Measurements from ENCODE around the gene SPTB. TPM values are rescaled to one million over a fixed set of nuclear protein-coding genes. Genes with fewer than 3 reads are reported as not detected.

SPTB gene
- total RNA-seq, 1 donor from 2014 or later = under 0.01 TPM

DNA sequence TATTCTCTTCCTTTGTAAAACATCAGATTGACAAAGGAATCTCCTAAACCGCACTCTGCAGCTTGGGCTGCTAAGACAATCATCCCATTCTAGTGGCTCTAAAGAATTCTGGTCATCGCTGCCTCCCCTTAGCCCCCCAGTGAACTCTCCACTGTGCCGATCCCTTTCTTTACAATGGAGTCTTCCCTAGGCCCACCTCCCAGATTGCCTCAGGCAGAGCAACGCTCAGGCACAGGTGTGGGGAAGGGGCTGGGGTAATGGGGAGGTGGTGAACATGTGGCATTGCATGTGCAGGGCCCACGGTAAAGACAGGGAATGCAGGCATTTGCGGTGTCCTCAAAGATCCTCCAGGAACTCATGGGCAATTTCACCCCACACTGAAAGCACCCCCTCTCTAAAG, 89.2 kb downstream of the SPTB start:
- DNase-seq (ENCODE audit: low read depth in 2 of 2) = no peak

DNA sequence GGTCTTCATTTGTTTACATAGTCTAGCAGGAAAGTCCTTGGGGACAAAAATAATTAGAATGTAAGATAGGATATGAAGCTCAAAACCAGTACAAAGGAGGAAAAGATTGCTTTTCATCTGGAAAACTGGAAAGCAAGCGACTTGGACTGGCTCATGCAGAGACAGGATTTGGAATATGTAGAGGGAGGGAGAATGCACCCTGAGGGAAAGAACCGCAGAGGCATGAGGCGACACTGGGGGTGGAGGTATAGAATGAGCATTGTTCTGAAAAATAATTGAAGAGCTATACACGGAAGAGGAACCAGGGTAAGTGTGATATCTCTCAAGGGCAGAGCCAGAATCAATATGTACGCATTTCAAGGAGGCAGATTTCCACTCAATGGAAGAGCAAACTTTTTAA, 90.0 kb downstream of the SPTB start:
- no peak for DNase-seq (ENCODE audit: low read depth in 2 of 2)

DNA sequence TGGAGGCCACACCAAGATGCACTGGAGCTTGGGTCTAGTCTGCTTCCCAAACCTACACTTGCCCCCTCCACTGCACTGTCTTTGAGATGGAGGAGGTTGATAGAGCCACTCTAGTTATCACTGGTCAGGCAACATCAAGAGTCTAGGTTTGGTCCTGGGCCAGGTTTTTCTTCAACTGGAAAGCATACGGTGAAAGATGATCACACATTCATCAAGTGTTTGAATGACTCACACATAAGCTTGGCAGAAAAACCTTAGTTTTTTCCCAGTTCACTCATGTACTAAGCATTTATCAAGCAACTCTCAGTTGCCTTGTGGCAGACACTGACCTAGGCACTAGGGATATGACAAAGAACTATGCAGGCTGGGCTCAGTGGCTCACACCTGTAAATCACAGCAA, 91.0 kb downstream of the SPTB start:
- DNase-seq (ENCODE audit: low read depth in 2 of 2) = peak; percentile 77 to 86

DNA sequence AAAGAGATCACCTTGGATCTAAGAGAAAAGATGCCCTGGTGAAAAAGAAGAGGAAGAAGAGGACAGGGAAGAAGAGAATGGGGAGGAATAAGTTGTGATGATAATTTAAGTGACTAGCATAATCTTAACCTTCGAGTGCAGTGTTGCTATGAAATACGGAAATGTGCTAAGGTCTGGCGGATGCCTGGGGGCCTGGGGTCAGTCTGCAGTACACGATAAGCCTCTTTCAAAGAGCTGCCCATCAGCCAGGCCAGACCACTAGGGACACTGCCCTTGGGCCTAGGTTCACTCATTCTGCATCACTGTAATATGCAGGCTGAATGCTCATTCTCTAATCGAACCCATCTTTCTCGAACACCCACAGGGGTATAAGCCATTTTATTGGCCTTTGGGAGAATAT, 92.1 kb downstream of the SPTB start:
- DNase-seq (ENCODE audit: low read depth in 2 of 2) = peak; percentile 60 to 76

DNA sequence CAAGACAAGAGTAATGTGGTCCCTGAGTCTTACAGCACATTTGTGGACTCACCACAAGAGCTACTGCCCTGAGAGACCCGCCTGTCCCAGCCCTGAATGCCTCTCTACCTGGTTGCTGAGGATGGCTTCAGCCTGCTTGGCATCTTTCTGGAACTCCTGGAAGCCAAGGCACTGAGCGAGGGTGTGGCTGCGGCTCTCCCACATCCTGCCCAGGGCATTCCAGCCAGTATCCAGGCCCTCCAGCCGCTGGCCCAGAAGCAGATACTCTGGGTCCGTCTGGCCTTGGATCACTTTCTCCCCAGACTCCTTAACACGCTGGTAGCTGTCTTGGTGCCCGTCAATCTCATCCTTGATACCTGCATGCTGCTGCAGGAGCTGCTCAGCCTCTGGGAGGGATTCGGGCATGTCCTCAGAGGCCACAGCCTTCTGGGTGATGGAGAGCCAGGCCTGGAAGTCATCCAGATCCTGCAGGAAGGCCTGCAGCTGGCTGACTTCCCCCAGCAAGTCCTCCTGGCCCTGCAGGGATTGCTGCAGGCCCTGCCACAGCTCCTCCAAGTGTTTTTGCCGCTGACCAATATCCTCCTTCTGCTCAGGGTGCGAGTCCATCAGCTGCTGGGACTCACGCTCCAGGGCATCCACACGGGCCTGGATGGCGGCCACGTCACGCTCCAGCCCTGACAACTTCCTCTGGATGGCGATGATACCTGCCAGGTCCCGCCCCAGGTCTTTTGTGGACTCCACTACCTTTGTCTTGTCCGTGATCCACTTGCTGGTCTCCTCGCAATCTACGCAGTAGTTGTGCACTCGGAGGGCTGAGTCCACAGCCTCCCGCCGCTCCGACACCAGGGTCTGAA, 93.2 kb downstream of the SPTB start:
- peak; percentile 28 to 66 for DNase-seq (ENCODE audit: low read depth in 2 of 2)

DNA sequence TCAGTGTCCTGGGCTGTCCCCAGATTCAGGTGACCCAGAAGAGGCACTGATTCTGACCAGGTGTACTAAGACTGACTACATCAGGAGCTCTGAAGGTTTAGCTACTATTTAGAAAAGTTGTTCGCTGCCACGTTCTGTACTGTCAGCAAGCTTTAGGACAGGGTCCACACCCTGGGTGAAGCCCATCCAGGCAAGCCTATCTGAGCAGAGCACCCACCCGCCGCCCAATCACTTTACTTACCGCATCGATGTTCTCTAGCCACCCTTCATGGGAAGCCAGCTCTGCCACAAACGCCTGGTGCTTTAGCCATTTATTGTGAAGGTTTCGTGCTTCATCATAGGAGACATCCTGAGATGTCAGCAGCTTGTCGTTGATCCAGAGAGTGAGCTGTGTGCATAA, 95.7 kb downstream of the SPTB start:
- DNase-seq (ENCODE audit: low read depth in 2 of 2) = no peak

DNA sequence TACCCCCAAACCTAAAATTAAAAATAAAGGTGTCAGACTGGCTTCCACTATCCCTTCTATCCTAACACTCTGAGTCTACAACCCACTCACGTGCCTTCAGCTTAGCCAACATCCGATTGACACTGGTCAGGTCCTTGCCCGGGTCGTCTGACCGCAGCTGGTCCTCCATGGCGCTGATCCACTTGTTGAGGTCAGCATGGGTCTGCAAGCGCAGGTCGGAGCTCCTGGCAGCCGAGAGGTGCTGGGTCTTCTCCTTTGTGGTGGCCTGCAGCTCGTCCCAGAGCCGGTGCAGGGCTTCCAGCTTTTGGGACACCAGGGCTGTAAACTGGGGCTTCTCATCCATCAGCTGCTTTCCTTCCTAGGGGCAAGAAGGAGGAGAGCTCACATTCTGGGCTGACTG, 97.5 kb downstream of the SPTB start:
- DNase-seq (ENCODE audit: low read depth in 2 of 2) = no peak

DNA sequence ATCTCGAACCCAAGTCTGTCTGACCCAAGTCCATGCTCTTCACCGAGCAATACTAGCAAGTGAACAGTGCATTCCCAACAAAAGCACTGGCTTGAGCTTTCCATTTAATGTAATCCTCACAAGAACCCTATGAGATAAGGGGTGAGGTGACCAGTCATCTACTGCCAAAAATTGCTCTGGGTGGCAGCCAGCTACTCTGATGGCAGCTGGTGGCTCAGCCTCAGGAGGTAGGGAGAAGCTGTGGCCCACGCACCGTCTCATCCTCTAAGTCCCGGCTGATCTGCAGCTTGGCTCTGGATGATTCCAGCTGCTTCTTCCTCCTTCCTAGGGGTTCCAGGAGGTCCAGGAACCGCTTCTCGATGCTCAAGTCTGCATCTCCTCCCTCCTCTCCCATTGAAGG, 100.2 kb downstream of the SPTB start:
- no peak for DNase-seq (ENCODE audit: low read depth in 2 of 2)

DNA sequence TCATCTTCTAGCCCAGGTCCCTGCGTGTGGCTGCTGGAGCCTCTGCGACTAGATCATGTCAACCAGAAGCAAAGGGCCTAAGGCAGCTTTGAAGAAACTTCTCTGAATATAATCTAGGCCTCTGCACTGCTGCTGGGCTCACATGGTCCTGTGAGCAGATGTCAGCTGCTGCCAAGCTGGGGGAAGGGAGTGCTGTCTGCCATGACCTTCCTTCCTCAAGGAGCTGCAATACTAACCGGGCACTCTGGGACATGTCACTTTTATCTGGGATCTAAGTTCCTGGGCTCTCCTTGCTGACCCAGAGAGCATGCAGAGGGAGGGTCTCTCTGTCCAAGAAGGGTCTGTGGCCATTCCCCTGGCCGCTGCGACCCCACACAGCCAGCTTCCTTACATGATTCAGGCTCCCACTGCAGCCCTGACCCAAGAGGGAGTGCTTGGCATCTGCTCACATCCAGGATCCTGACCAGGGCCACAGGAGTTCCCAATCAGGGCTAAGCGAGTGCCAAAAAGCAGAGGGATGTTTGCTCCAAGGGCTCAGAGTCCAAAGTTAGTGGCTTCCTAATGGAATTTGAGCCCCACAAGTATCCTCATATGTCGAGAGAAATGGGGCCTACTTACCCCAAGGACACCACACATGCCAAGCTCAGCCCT, 101.5 kb downstream of the SPTB start:
- no peak for DNase-seq (ENCODE audit: low read depth in 2 of 2)

DNA sequence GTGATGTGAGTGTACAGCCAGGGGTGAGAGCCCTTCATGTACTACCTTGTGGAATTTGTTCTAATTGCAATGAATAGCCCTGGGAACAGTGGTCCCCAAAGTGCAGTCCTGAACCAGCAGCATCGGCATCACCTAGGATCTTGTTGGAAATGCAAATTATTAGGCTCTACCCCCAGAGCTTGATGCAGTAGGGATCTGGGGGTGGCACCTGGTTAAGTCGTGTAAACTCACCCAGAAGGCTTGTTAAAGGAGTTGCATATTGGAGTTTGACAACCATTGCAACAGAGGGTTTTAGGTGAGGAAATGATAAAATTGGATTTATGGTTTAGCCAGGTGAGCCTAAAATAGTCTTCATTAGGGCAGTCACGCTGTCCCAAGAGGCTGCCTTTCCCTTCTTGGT, 102.2 kb downstream of the SPTB start:
- DNase-seq (ENCODE audit: low read depth in 2 of 2) = no peak

DNA sequence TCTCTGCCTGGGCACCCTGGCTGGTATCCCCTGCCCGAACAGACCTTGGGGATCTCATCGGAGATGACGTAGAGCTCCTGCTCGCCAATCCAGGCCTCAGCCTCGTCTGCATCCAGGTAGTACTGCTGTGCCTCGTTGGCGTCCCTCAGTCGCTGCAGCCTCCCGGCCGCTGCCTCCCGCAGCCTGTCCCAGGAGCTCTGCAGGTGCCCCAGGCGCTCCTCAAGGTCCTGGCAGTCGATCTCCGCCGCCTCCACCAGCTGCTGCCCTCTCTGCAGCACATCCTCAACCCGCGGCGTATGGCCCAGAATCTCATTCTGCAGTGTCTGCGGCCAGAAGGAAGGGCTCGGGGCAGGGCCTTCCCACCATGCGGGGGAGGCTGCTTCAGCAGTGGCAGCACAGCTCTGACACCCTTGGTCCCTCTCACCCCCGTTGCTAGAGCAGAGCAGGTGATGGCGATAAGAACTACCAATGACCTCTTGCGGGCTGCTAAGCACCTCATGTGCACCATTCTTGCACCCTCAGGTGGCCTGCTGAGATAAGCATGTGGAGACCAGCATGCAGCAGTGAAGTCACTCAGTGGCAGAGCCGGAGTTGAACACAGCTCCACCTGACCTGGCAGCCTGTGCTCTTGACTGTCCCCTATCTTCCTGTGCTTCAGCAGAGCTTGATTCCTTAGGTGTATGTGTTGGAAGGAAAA, 104.5 kb downstream of the SPTB start:
- no peak for DNase-seq (ENCODE audit: low read depth in 2 of 2)

DNA sequence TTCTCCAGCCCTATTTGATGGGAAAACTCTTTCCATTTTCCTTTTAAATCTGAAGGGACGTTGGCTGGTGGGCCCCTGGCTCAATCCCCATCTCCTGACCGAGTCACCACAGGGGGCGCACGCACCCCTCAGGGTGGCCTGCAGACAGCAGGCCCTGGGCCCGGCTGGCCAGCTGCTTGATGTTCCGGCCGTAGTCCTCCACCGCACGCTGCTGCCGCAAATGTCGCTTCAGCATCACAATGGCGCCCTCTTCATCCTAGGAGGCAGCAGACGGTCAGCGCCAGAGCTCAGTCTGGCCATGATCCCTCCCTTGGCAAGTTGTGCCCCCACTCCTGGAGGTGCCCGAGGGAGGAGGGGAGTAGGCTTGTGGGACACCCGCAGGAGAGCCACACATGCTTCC, 105.4 kb downstream of the SPTB start:
- DNase-seq (ENCODE audit: low read depth in 2 of 2) = no peak

DNA sequence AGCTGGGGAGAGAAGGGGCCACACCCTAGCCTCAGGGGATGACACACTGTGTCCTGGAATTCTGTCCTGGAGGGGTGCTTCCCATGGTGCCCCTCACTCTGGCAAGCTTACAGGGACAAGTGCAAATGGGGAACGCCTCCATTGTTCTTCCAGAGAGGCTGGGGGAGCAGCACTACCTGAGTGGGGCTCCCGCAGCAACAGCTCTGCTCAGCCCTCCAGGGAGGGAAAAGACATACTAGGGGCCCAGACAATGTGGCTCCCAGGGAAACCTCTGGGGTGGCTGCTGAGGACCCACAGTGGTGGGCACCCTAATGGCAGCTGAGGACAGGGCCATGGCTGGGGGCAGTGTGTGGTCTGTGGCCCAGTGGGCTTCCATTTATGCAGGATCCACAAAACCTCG, 106.1 kb downstream of the SPTB start:
- no peak for DNase-seq (ENCODE audit: low read depth in 2 of 2)

DNA sequence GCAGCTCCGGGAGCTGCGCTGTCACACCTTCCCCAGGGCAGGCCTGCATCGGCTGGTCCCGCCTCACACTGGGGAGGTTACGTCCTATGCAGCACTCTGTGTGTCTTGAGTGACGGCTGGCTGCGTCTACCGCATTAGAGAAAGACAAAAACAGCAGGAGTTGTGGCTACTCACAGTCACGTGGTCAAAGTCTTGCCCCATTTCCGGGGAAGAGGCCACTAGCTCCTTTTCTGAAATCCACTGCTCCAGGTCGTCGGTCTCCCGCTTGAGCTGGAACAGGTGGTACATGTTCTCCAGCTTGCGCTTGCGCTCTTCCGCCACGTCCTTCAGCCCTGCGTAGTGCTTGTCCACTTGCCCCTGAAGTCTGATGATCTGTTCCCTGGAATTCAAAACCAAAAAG, 106.7 kb downstream of the SPTB start:
- DNase-seq (ENCODE audit: low read depth in 2 of 2) = no peak

DNA sequence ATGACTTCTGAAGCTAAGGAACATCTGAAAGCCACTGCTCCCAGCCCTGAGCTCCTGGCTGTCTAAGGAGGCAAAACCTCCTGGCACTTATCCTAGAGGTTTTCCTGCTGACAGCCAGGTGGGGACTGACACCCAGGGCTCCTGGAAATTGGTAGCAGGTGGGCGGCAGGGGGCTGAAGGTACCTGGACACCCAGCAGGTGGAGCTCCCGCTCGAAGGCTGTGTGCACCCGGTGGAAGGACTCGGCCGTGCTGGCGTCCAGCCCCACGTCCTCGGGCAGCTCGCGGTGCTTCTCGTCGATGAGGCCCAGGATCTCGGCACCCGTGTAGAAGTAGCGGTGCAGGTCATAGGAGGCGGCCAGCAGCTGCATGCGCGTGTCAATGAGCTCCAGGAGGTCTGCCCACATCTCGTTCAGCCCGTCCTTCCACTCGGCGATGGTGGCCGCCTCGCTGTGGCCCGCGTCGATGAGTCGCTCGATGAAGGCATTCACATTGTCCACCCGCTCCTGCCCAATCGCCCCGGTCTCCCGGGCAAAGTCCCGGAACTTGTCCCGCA, 107.2 kb downstream of the SPTB start:
- no peak for DNase-seq (ENCODE audit: low read depth in 2 of 2)

DNA sequence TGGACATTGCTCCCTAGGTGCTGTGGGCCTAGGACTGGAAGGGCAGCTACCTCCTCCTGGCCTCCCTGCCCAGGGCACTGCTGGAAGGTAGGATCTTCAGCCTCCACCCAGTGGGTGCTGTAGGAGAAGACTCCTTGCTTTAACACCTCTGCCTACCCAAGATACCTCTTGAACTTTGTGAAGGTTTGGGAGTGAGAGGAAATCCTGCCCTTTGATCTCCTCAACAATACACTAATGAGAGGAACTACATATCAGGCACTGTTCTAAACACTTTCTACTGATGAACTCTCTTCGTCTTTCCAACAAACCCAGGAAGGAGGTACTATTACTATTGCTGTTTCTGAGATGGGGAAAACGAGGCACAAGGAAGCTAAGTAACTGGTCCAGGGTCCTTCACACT, 108.5 kb downstream of the SPTB start:
- DNase-seq (ENCODE audit: low read depth in 2 of 2) = no peak

DNA sequence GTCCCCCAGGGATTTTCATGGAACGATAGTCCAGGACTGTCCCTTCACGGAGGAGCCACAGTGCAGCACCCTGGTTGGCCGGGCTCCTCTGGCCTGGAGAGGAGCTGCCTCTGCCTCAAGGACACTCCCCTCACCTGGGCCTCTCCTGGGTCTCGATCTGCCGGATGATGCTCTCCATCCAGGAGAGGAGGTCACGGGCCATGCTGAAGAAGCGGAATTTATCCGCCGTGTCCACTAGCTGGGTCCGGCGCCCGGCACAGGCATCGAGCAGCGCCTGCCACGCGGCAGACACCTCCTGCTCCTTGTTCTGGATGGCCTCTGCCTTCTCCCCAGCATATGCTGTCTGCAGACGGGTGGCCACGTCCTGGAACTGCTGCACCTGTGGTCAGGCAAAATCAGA, 109.0 kb downstream of the SPTB start:
- no peak for DNase-seq (ENCODE audit: low read depth in 2 of 2)

DNA sequence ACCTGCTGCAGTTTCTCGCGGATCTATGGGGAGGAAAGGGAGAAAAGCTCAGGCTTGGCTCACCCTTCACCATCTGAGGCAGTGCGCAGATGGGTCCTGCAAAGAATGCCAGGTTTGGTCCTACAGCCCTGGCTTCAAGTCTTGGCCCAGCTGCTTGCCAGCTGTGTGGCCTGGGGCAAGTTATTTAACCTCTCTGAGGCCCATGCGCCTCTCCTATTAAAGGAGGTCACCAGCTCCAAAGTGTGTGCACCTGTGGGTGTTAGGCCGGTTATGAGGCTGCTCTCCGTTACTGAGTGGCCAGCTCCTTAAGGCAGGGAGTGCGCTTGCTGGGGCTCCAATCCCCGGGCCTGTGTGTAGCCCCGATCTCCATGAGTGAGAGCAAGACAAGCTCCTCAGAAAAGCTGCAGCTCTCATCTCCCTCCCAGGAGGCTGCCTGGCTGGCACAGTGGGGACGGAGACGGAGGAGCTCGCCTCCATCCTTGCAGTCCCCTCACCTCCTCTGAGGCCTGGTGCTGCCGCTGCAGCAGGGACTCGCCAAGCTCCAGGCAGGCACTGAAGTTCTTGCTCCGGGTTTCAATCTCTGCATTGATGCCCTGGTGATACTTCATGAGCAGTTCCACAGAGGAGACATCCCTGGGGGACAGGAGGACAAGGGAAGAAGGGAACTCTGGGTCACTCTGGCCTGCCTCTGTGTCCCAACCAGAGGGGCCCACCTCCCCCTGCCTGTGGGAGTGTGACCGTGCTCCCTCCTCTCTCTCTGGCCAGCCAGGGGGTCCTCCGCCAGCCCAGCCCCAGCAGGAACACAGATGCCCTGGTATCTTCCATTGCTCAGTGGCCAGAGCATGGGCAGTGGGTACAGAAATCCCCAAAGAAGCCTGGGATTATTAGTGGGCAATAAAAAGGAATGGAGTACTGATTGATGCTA, 110.3 kb downstream of the SPTB start:
- DNase-seq (ENCODE audit: low read depth in 2 of 2) = no peak

DNA sequence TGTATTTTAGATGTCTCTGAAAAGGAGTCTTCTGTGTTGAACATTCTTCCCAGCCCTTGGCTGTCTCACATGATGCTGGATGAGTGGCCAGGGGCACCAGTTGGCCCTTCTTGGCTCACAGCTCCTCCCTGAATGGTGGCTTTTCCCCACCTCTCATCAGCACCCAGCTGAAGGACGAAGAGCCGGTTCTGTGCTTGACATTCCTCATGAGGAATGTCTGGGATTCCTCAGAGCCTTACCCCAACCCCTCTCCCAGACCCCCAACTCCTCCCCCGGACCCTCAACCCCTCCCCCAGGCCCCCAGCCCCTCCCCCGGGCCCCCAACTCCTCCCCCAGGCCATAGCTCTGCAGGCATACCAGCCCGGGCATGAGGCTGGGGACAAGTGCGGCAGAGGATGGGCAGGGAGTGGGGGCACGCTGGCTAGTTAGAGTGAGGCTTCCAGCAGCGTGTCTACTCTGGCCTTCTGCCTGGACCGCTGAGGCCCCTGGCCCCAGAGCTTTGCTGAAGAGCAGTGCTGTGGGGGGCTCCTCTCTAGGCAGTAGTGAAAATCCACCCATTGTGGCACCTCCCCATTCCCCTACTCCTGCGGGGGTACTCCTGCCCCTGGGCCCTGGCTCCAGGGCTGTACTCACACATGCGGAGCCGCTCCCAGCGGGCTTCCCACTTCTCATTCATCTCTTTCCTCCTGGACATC, 111.2 kb downstream of the SPTB start:
- no peak for DNase-seq (ENCODE audit: low read depth in 2 of 2)

DNA sequence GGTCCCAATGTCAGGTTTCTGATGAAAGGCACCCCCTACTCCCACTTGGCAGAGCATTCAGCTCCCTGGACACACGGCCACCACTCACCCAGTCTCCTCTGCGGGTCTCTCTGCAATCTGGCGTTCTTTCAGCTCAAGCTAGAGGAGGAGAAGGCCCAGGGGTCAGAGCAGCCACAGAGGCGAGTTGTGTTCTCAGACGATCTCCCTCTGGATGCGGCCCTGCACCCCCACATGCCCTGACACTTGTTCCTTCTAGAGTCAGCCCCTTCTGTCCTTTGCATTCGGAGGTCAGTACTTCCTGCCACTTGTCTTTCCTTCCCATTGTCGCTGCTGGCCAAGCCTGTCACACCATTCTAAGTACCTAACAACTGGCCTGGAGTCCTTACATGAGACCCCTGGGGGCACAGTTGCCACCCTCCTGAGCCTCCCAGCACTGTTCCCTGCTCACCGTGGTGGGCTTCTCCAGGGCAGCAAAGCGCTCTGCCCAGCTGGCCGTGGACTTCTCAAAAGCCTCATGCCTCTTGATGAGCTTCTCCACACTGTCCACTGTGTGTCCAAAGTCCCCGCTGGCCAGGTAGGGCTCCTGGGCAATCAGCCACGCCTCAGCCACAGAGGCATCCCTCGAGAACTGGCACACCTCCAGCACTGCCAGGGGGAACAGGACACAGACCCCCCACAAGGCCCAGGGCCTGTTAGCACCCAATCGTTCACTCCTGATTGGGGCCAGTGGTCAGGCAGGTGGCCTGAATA, 112.3 kb downstream of the SPTB start:
- DNase-seq (ENCODE audit: low read depth in 2 of 2) = no peak

Measured in lung microvascular endothelial cell (primary cell).